HAP-1 (cell line): ENCODE results near the gene BTBD1.
"Not testable (repeated sequence)": the region's sequence is repeated elsewhere in the genome, so short reads cannot be mapped to it uniquely, and the experiment has no call there.

Experiments used
- DNase-seq, 2 experiments: peaks; one replicate each; pipeline ENCODE4 v3.0.0-alpha.2; 2016 to 2020; ENCODE audit warnings: low spot score in 2 of 2
- H3K27me3 ChIP-seq: fragments of 250-450 bp; sonication (Bioruptor Pico); 2 replicates; pipeline ENCODE4 v1.5.1; 2020; ENCODE audit warnings: low read depth, mild to moderate bottlenecking, moderate library complexity
- H3K36me3 ChIP-seq: fragments of 250-450 bp; sonication (Bioruptor Pico); replicated peaks from 2 replicates; pipeline ENCODE4 v1.5.1; 2020; ENCODE audit warnings: mild to moderate bottlenecking
- H3K4me1 ChIP-seq: fragments of 250-450 bp; sonication (Bioruptor Pico); 2 replicates; pipeline ENCODE4 v1.5.1; 2020; ENCODE audit warnings: mild to moderate bottlenecking
- H3K4me3 ChIP-seq: fragments of 250-450 bp; sonication (Bioruptor Pico); 2 replicates; pipeline ENCODE4 v1.5.1; 2020; ENCODE audit warnings: mild to moderate bottlenecking, moderate library complexity
- H3K9me3 ChIP-seq: fragments of 250-450 bp; sonication (Bioruptor Pico); 2 replicates; pipeline ENCODE4 v1.5.1; 2020; ENCODE audit warnings: mild to moderate bottlenecking, moderate library complexity
- in situ Hi-C: fragments of 300-500 bp; cut with MboI; formaldehyde crosslinking; loops from 3 replicates; pipeline ENCODE4 v1.14.3; 2020; ENCODE audit warnings: low sequenced_read_pairs, inconsistent platforms, mixed read lengths

Gene BTBD1

GRCh38 chr15:83062768-83063180, 4.3 kb downstream of the BTBD1 start:
- Histone ChIP-seq H3K27me3 (no peaks in the 10 kb centered on the region), H3K4me3 (no peak overlapping the region), H3K4me1 (peaks cover 58% of the 10 kb centered on the region), H3K36me3 (peaks cover 12% of the 10 kb centered on the region; the same call in 1 of the 2 replicates), H3K9me3 (no peaks in the 10 kb centered on the region)
- DNase-seq: no peak
- in situ Hi-C loops: no loop called here

- Histone ChIP-seq H3K4me3 (no peak overlapping the region), H3K4me1 (peaks cover 65% of the 10 kb centered on the region), H3K36me3 (peaks cover 12% of the 10 kb centered on the region; the same call in 1 of the 2 replicates), H3K27me3 (no peaks in the 10 kb centered on the region), H3K9me3 (no peaks in the 10 kb centered on the region)
- DNase-seq: peak; percentile 25 to 47
- in situ Hi-C loops: no loop called here
Measured at GRCh38 chr15:83061680-83062079, 5.4 kb downstream of the BTBD1 start.

GRCh38 chr15:83057696-83058376, 9.2 kb downstream of the BTBD1 start:
- Histone ChIP-seq H3K4me3 (no peak overlapping the region), H3K36me3 (peaks cover 45% of the 10 kb centered on the region), H3K27me3 (no peaks in the 10 kb centered on the region), H3K9me3 (no peaks in the 10 kb centered on the region), H3K4me1 (peaks cover 43% of the 10 kb centered on the region)
- DNase-seq: peak in 1 of 2 experiments; percentile 42
- in situ Hi-C loops: no loop called here

GRCh38 chr15:83057002-83057401, 10.1 kb downstream of the BTBD1 start:
- no peaks in the 10 kb centered on the region for H3K27me3 ChIP-seq
- no peak overlapping the region for H3K4me3 ChIP-seq
- peaks cover 48% of the 10 kb centered on the region for H3K36me3 ChIP-seq
- no peaks in the 10 kb centered on the region for H3K9me3 ChIP-seq
- in situ Hi-C loops: no loop called here
- H3K4me1 ChIP-seq: peaks cover 34% of the 10 kb centered on the region
- DNase-seq: peak in 1 of 2 experiments; percentile 65

- Histone ChIP-seq H3K4me3 (no peak overlapping the region), H3K36me3 (peaks cover 67% of the 10 kb centered on the region), H3K4me1 (peaks cover 15% of the 10 kb centered on the region), H3K9me3 (no peaks in the 10 kb centered on the region), H3K27me3 (no peaks in the 10 kb centered on the region)
- in situ Hi-C loops: no loop called here
- DNase-seq: no peak
Measured at GRCh38 chr15:83053151-83053550, 13.9 kb downstream of the BTBD1 start.

- H3K4me1 ChIP-seq: no peaks in the 10 kb centered on the region
- H3K36me3 ChIP-seq: peaks cover 82% of the 10 kb centered on the region
- no peaks in the 10 kb centered on the region for H3K27me3 ChIP-seq
- no peak for DNase-seq
- no peaks in the 10 kb centered on the region for H3K9me3 ChIP-seq
- in situ Hi-C loops: no loop called here
- no peak overlapping the region for H3K4me3 ChIP-seq
Measured at GRCh38 chr15:83046558-83047127, 20.4 kb downstream of the BTBD1 start.

GRCh38 chr15:83044156-83044555, 22.9 kb downstream of the BTBD1 start:
- H3K36me3 ChIP-seq: peaks cover 87% of the 10 kb centered on the region
- no peak overlapping the region for H3K4me3 ChIP-seq
- DNase-seq: no peak
- H3K4me1 ChIP-seq: no peaks in the 10 kb centered on the region
- no peaks in the 10 kb centered on the region for H3K27me3 ChIP-seq
- in situ Hi-C loops: no loop called here
- no peaks in the 10 kb centered on the region for H3K9me3 ChIP-seq

- Histone ChIP-seq H3K27me3 (no peaks in the 10 kb centered on the region), H3K4me1 (no peaks in the 10 kb centered on the region), H3K36me3 (peaks cover 65% of the 10 kb centered on the region), H3K4me3 (no peak overlapping the region), H3K9me3 (no peaks in the 10 kb centered on the region)
- in situ Hi-C loops: no loop called here
- no peak for DNase-seq
Measured at GRCh38 chr15:83039206-83039605, 27.8 kb downstream of the BTBD1 start.

- in situ Hi-C loops: no loop called here
- peaks cover 52% of the 10 kb centered on the region for H3K36me3 ChIP-seq
Measured at GRCh38 chr15:83036253-83036652, 30.8 kb downstream of the BTBD1 start.

GRCh38 chr15:83031234-83031633, 35.8 kb downstream of the BTBD1 start:
- H3K9me3 ChIP-seq, DNase-seq, in situ Hi-C loops, H3K27me3 ChIP-seq, H3K4me1 ChIP-seq, H3K4me3 ChIP-seq: not testable (repeated sequence)
- peaks cover 52% of the 10 kb centered on the region for H3K36me3 ChIP-seq

More at GRCh38 chr15:83036253-83036652, 30.8 kb downstream of the BTBD1 start:
- Histone ChIP-seq H3K4me3 (no peak overlapping the region), H3K4me1 (no peaks in the 10 kb centered on the region), H3K27me3 (no peaks in the 10 kb centered on the region), H3K9me3 (no peaks in the 10 kb centered on the region)
- DNase-seq: no peak

- DNase-seq: no peak
- Histone ChIP-seq H3K9me3 (no peaks in the 10 kb centered on the region), H3K4me3 (no peak overlapping the region), H3K36me3 (peaks cover 50% of the 10 kb centered on the region), H3K4me1 (no peaks in the 10 kb centered on the region), H3K27me3 (no peaks in the 10 kb centered on the region)
- in situ Hi-C loops: no loop called here
Measured at GRCh38 chr15:83030021-83030420, 37.0 kb downstream of the BTBD1 start.

- in situ Hi-C loops: no loop called here
- H3K4me1 ChIP-seq: no peaks in the 10 kb centered on the region
- H3K9me3 ChIP-seq: no peaks in the 10 kb centered on the region
- no peaks in the 10 kb centered on the region for H3K27me3 ChIP-seq
- peaks cover 46% of the 10 kb centered on the region for H3K36me3 ChIP-seq
- no peak for DNase-seq
- no peak overlapping the region for H3K4me3 ChIP-seq
Measured at GRCh38 chr15:83018436-83018835, 48.6 kb downstream of the BTBD1 start.

GRCh38 chr15:83016906-83017305, 50.1 kb downstream of the BTBD1 start:
- Histone ChIP-seq H3K27me3 (no peaks in the 10 kb centered on the region), H3K4me1 (peaks cover 5% of the 10 kb centered on the region), H3K4me3 (no peak overlapping the region), H3K36me3 (peaks cover 45% of the 10 kb centered on the region), H3K9me3 (no peaks in the 10 kb centered on the region)
- in situ Hi-C loops: no loop called here
- DNase-seq: no peak

- H3K27me3 ChIP-seq: no peaks in the 10 kb centered on the region
- no peak overlapping the region for H3K4me3 ChIP-seq
- peaks cover 37% of the 10 kb centered on the region for H3K36me3 ChIP-seq
- in situ Hi-C loops: no loop called here
- H3K9me3 ChIP-seq: no peaks in the 10 kb centered on the region
- no peak for DNase-seq
- peaks cover 11% of the 10 kb centered on the region for H3K4me1 ChIP-seq
Measured at GRCh38 chr15:83015361-83015760, 51.7 kb downstream of the BTBD1 start.
